HS-27A (cell line): ENCODE data around the gene KIF4B.

ENCODE experiments used
- DNase-seq: peaks from one replicate; pipeline ENCODE4 v3.0.0-alpha.2; 2012; ENCODE audit warnings: low read depth, missing footprints

Gene KIF4B

DNA sequence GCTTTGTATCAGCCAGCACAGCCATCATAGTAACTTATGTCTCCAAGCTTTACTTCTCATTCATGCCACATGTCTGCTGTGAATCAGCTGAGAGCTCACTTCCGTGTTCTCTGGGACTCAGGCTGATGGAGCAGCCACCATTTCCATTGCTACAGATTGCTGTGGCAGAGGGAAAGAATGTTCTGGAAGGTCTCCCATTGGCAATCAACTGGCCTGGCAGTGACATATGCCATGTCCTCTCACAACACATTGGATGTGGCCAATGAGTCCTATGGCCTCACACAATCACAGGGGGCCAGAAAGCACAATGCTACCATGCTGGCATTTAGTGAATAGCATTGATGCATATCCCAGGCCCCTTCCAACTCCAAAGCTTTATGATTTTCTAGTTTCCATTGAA is 44.1 kb downstream of the KIF4B start:
- no peak for DNase-seq

DNA sequence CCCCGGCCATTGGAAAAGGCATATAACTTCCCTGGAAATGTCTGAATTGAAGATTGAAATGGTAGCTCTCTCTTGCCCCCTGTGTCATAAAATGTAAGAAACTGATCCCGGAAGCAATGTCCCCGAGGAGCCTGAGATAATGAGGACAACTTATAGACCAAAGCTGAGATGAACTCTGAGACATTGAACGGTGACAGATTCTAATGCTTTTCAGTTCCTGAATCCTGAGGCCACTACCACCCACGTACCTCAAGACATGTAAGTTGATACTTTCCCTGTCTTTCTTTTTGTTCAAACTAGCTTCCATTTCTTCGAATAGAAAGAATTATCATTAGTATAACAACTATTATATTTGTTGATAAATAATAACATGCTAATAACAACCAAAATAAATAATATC is 51.0 kb downstream of the KIF4B start:
- no peak for DNase-seq

DNA sequence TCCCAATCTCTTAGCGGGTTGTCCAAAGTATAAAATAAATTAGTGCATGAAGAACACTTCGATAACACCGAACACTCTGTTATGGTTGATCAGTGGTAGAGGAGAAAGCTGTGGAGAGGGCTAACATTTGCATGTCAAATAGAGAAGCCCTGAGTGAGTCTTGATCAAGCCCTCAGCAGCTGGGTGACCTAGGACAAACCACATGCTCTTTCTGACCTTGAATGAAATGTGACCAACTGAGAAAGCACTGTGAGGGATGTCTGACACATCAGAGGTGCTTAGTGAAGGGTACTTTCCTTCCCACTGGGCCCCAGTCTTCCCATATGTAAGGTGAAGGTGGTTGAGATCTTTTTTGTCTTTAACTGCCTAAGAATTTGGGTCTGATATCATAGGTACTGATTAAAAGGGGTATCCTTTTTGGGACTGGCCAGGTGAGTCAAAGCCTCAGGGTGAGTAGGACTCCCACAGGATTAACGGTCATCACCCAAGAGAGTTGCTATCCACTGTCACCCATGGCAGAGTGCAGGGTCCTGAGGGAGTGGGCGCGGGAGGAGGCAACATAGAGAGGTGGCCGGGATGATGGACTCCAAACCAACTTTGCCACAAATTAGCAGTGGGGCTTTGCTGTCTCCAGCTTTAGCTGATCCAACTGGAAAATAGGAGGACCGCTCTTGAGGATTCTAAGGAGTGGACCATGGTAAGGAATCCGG is 53.5 kb downstream of the KIF4B start:
- no peak for DNase-seq
